ENCODE data around the gene C8G.

GRCh38 chr9:136898483-136899100, 46.5 kb upstream of the C8G start:
- TF ChIP-seq EP300 (IDR thresholded peaks at IDR 0.05; ENCODE audit: borderline replicate concordance) (no peak), YY1 (IDR thresholded peaks at IDR 0.05; ENCODE audit: low read depth) (no peak), REST (IDR thresholded peaks at IDR 0.05; ENCODE audit: low read depth) (no peak), RAD21 (IDR thresholded peaks at IDR 0.05; ENCODE audit: low read depth) (no peak), TCF12 (IDR thresholded peaks at IDR 0.05; ENCODE audit: low read depth) (no peak), CEBPB (IDR thresholded peaks at IDR 0.05) (no peak)

All from Ishikawa (cell line).